ENCODE results near the gene HBZ.

DNA sequence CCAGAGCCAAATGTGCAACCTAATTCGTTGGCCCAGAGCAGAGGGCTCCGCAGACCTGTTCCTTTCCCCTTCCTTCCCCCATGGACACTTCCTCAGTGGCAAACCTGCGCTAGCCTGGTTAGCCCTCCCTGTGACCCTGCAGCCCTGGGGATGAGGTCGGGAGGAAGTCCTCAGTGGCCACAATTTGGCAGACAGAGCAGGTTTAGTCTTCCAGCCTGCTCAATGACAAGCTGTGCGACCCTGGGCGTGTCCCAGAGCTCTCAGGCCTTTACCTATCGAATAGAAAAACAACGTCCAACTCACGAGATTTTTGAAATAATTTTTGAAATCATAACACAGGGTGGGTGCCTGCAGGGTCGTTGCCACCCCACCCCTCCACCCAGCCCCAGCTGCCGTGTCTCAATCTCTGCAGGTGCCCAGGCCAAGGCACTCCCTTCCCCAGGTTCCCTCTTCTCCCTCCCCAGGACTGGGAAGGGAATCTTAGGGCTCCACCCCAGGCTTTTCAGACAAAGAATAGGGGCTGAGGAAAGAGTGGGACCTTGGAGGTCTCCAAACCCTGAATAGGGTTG lies 14.8 kb downstream of the HBZ start:
- TF ChIP-seq, protein P1, sequence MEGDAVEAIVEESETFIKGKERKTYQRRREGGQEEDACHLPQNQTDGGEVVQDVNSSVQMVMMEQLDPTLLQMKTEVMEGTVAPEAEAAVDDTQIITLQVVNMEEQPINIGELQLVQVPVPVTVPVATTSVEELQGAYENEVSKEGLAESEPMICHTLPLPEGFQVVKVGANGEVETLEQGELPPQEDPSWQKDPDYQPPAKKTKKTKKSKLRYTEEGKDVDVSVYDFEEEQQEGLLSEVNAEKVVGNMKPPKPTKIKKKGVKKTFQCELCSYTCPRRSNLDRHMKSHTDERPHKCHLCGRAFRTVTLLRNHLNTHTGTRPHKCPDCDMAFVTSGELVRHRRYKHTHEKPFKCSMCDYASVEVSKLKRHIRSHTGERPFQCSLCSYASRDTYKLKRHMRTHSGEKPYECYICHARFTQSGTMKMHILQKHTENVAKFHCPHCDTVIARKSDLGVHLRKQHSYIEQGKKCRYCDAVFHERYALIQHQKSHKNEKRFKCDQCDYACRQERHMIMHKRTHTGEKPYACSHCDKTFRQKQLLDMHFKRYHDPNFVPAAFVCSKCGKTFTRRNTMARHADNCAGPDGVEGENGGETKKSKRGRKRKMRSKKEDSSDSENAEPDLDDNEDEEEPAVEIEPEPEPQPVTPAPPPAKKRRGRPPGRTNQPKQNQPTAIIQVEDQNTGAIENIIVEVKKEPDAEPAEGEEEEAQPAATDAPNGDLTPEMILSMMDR (IDR thresholded peaks at IDR 0.05): no peak
- TF ChIP-seq POLR2A (IDR thresholded peaks at IDR 0.05): no peak

All from Peyer's patch (tissue), 4 donors.